A549 treated with RU486 at 1 μM for 4 hours (cell line): ENCODE measurements around the gene ZNF491. TPM values are rescaled to one million over a fixed set of nuclear protein-coding genes. Genes with fewer than 3 reads are reported as not detected.

ENCODE experiments used
- total RNA-seq: library from RNA; stranded (reverse); fragments of 200-300 nt; extraction: Qiagen RNA extraction; gene quantifications from 5 replicates; pipeline ENCODE4 v1.2.3, GENCODE V29; 2022; ENCODE audit warnings: low read depth

The ZNF491 gene
- not detected in 5 replicates for total RNA-seq

DNA sequence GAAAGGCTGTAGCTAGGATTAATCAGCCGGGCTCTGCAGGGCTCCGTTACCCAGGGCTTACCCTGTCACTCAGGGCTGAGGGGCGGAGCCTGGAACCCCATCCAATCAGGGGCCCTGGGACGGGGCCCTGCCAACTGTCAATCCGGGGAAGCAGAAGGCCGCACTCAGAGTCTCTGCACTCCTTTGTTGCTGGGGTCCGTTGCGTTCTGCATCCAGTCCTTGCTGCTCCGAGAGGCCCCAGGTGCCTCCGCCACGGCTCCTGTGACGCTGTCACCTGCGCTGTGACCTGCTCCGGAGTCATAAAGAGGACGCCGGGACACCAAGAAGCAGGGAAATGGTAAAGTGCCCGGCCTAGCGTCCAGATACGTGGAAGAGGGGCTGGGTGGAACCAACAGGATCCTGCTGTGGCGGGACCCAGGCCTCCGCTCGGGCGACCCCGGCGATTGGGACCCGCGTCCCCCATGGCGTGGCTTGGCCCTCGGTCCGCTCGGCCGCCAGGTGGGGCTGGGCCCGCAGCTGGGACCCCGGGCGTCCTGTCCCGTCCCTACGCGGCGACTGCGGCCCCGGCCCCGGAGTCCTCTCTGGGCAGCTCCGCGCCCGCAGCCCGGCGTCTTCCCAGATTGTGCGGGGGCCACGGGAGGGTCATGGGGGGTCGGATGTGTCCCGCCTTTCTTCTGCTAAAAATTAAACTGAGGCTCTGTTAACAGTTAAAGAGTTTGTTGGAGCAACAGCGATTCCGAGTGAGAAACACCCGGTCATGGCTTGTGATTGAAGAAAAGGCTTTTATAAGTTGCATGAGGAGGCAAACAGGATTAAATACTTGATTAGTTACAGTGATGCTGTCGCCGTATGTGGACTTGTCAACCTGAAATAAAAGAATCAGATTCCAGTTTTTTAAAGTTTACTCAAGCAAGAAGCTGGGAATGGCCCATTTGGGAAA lies at the start of gene ZNF491:
Gene ZNF491 (plus strand): TSS at position 133 of the 940 bp plus-strand sequence. CDS start 7,431 bp downstream, outside the sequence.

DNA sequence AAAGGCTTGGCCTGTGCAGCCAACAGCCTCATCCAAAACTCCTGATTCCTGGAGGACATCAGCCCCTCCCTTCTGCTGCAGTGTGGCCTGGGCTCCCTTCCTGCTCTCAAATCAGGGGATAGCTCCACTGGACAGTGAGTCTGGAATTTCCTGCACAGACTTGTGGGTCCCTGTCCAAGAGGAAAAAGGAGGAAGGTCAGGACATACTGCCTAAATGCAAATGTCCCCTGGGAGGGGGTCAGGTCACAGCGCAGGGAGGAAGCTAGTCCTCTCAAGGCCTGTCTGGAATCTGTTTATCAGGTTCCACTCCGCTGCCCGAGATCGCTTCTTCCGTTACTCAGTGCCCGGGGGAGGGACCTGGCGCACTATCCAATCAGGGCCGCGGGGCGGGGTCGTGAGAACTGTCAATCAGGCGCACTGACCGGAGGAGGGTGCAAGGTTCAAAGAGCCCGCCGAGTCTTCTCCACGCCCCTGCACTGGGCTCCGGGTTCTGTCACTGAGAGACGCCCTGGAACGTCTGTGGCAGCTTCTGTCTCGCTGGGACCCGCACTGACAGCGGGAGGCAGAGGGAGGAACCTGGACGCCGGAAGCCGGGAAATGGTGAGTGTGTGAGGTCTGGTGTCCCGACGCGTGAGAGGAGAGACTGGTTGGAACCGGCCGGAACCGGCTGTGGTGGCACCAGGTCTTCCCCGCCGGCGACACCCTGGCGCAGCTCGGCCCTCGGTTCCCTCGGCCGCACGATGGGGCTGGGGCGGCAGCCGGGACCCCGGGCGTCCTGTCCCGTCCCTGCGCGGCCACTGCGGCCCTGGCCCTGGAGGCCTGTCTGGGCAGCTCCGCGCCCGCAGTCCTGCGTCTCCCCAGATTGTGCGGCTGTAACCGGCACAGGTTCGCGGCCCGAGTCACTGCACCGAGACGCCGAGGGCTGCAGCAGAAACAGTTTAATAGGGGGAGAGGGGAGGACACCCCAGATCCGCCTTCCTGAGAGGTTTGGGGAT lies 31.4 kb upstream of the ZNF491 start, which contains the start of gene ZNF441:
Gene ZNF441 (plus strand): TSS at position 404 of the 995 bp plus-strand sequence. CDS start 194 bp downstream, at position 598.

DNA sequence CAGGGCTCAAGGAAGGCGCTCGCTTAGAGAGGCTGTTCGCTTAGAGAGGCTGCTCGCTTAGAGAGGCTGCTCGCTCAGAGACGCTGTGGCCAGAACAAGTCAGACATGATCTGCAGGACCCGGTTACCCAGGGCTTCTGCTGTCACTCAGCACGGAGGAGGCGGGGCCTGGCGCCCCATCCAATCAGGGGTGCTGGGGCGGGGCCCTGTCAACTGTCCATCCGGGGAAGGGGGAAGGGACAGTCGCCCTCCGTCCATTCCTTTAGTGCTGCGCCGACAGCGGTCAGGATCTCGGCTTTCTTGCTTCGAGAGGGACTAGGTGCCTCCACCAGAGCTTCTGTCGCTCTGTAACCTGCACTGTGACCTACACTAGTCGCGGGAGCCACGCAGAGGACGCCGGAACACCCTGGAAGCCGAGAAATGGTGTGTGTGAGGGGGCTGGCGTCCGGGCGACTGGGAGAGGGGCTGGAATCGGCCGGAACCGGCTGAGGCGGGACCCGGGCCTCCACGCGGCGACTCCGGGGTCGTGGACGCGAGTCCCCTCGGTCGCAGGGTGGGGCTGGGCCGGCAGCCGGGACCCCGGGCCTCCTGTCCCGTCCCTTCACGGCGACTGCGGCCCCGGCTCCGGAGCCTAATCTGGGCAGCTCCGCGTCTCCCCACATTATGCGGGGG lies 15.8 kb downstream of the ZNF491 start, which contains the start of gene ZNF440:
Gene ZNF440 (plus strand): TSS at position 245 of the 671 bp plus-strand sequence. CDS start 175 bp downstream, at position 420.

DNA sequence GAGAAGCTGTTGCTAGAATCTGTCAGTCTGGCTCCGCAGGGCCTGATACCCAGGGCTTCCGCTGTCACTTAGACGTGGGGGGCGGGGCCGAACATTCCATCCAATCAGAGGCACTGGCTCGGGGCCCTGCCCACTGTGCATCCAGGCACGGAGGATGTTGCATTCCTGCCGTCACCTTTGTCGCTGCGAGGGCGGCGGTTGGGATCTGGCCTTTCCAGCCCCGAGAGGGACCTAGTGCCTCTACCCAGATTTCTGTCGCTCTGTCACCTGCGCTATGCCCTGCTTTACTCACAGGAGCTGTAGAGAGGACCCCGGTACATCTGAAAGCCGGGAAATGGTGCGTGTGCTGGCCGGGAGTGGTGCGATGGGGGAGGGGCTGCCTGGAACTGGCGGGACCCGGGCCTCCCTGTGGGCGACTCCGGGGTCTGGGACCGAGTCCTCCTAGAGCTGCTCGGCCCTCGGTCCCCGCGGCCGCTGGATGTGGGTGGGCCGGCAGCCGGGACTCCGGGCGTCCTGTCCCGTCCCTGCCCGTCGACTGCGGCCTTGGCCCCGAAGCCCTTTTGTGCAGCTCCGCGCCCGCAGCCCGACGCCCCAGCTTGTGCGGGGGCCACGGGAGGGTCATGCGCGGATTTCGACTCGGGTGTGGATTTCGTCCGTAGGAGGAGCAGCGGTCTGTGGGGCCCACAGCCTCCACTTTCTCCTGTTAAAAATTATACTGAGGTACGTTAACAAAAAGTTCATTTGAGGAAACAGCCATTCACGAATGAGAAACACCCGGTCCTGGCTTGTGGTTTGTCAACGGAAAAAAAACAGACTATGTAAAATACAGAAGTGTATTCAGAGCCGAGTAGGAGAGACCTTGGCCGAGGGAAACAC lies 50.5 kb downstream of the ZNF491 start, which contains the start of gene ZNF439:
Gene ZNF439 (plus strand): TSS at position 133 of the 876 bp plus-strand sequence. CDS start 142 bp downstream, at position 275.

Other genes with a start within 250 kb of the ZNF491 start
- gene ELOF1, start 239.3 kb upstream of the ZNF491 start, total RNA-seq, result 91.1 to 119 TPM (median 103 TPM) in 5 replicates
- gene ACP5, start 220.9 kb upstream of the ZNF491 start, total RNA-seq, result 0.27 to 0.43 TPM in 2 of 5 replicates, not detected in the others
- gene ZNF627, start 201.0 kb upstream of the ZNF491 start, total RNA-seq, result 2.8 to 5.5 TPM (median 3.7 TPM) in 5 replicates
- 1.9 to 4.2 TPM (median 3.0 TPM) in 5 replicates for gene ZNF823, start 59.6 kb upstream of the ZNF491 start, total RNA-seq
- gene ZNF441, start 31.5 kb upstream of the ZNF491 start, total RNA-seq, result not detected in 5 replicates
- gene ZNF440, start 15.8 kb downstream of the ZNF491 start, total RNA-seq, result 0.03 to 0.09 TPM (median 0.06 TPM) in 3 of 5 replicates, not detected in the others
- not detected in 5 replicates for gene ZNF439, start 50.2 kb downstream of the ZNF491 start, total RNA-seq
- not detected in 5 replicates for gene ZNF69, start 89.3 kb downstream of the ZNF491 start, total RNA-seq
- 0.18 to 0.39 TPM (median 0.30 TPM) in 5 replicates for gene ZNF700, start 126.6 kb downstream of the ZNF491 start, total RNA-seq
- gene ZNF763, start 166.5 kb downstream of the ZNF491 start, total RNA-seq, result not detected in 5 replicates
- not detected in 5 replicates for gene ZNF433, start 237.2 kb downstream of the ZNF491 start, total RNA-seq